LNCAP (cell line): ENCODE data around the gene RRAS2.
A peak's percentile ranks its signal among the peaks of the same experiment; 100 is the strongest.

Experiments used
- CTCF ChIP-seq: fragments of 450-650 bp; IDR thresholded peaks from 2 replicates; pipeline ENCODE4 v1.5.1; 2017; ENCODE audit warnings: mild to moderate bottlenecking

RRAS2 gene

GRCh38 chr11:14235701-14236100 is 123.3 kb downstream of the RRAS2 start:
- no peak for TF ChIP-seq CTCF

GRCh38 chr11:14234446-14234845 is 124.5 kb downstream of the RRAS2 start:
- no peak for TF ChIP-seq CTCF

GRCh38 chr11:14232652-14233051 is 126.3 kb downstream of the RRAS2 start:
- TF ChIP-seq CTCF = peak; percentile 48

- TF ChIP-seq CTCF = no peak
Measured at GRCh38 chr11:14230407-14230806, 128.6 kb downstream of the RRAS2 start.

- no peak for TF ChIP-seq CTCF
Measured at GRCh38 chr11:14229472-14229871, 129.5 kb downstream of the RRAS2 start.

- TF ChIP-seq CTCF = no peak
Measured at GRCh38 chr11:14228356-14228755, 130.6 kb downstream of the RRAS2 start.
